ENCODE measurements around the gene UQCC3. TPM values are rescaled to one million over a fixed set of nuclear protein-coding genes. Genes with fewer than 3 reads are reported as not detected.

Gene UQCC3
- total and polyA plus RNA-seq, 10 of the 15 experiments (the other 5 are each of a cell fraction or from before 2014, with no cell fraction given), result 1.3 to 20.5 (median 8.2) TPM

- in situ Hi-C loops (cut with MboI) (no loop called here), intact Hi-C loops (cut with micrococcal nuclease; ENCODE audit: unreplicated experiment) (no loop called here)
- POLR2A ChIA-PET, result interaction anchor here (0.5 to 14.6 kb wide), 9 partner anchors 20 to 235 kb away, joined by 3 to 295 read pairs (median 4); partner anchors contain the start of genes C11orf98, CSKMT, LBHD1 and UQCC3
Measured at GRCh38 chr11:62649486-62649885, 22.0 kb upstream of the UQCC3 start.

More at GRCh38 chr11:62649486-62649885, 22.0 kb upstream of the UQCC3 start:
- no peak for ATAC-seq
- no peak overlapping the region for H2AFZ ChIP-seq (ENCODE audit: control insufficient read depth, low read depth, low read length)
- DNase-seq (ENCODE audit: low read depth, low spot score), result no peak
- H3K9ac ChIP-seq (ENCODE audit: control insufficient read depth, insufficient read depth, low read length), result no peak overlapping the region
- H3K27ac ChIP-seq (ENCODE audit: control insufficient read depth, insufficient read depth), result no peak overlapping the region
- H3K4me1 ChIP-seq (ENCODE audit: control insufficient read depth, insufficient read depth, low read length), result peaks cover 9% of the 10 kb centered on the region
- ChIA-PET CTCF (interaction anchor here (1.0 to 1.7 kb wide), 3 partner anchors 38 to 225 kb away, joined by 3 to 5 read pairs (median 4); no protein-coding TSS in a partner anchor), RAD21 (ENCODE audit: unreplicated experiment) (no interaction called here), SMC1A (ENCODE audit: uncharacterized antibody, unreplicated experiment) (interaction anchor here (1.0 to 1.4 kb wide), 2 partner anchors 50 to 58 kb away, joined by 4 to 6 read pairs; partner anchors contain the start of gene TUT1)
- peaks cover 43% of the 10 kb centered on the region for H3K79me2 ChIP-seq (ENCODE audit: control insufficient read depth, insufficient read depth, low read length)
- H4K20me1 ChIP-seq (ENCODE audit: control insufficient read depth, insufficient read depth), result no peaks in the 10 kb centered on the region; the same call in 1 of the 2 replicates
- WGBS (ENCODE audit: insufficient coverage, insufficient replicate concordance, low lambda C conversion rate, missing lambda C conversion rate), result 81% methylated on average over 11 of the region's 11 CpGs
- H3K9me3 ChIP-seq (replicated peaks; ENCODE audit: control insufficient read depth, insufficient read depth, low read length), result no peaks in the 10 kb centered on the region
- peaks cover 5 to 13% of the 10 kb centered on the region in 2 experiments; a peak in 3 of 4 replicates for H3K36me3 ChIP-seq (ENCODE audit: control insufficient read depth in 2 of 2, insufficient read depth in 2 of 2, low read length in 1 of 2)
- no TSS peak for BruUV-seq (replicated peaks)
- no peak overlapping the region for H3K4me2 ChIP-seq (ENCODE audit: control insufficient read depth, insufficient read depth)
- H3K27me3 ChIP-seq (replicated peaks in 1 of 2; ENCODE audit: control insufficient read depth in 2 of 2, insufficient read depth in 2 of 2, low read length in 1 of 2), result no peaks in the 10 kb centered on the region
- no peak for FAIRE-seq
- H3K4me3 ChIP-seq, result no peak overlapping the region
- no peak for TF ChIP-seq HDGF (IDR thresholded peaks at IDR 0.05)
- no peak for TF ChIP-seq NFYA (IDR thresholded peaks at IDR 0.05; ENCODE audit: borderline replicate concordance, low read depth, low read length)
- TF ChIP-seq STAT1 (conservative IDR thresholded peaks at IDR 0.05), result no peak
- TF ChIP-seq BCL3 (IDR thresholded peaks at IDR 0.05; ENCODE audit: borderline replicate concordance, insufficient read depth, low read depth, low read length, poor library complexity, severe bottlenecking), result no peak
- TF ChIP-seq, protein P1, sequence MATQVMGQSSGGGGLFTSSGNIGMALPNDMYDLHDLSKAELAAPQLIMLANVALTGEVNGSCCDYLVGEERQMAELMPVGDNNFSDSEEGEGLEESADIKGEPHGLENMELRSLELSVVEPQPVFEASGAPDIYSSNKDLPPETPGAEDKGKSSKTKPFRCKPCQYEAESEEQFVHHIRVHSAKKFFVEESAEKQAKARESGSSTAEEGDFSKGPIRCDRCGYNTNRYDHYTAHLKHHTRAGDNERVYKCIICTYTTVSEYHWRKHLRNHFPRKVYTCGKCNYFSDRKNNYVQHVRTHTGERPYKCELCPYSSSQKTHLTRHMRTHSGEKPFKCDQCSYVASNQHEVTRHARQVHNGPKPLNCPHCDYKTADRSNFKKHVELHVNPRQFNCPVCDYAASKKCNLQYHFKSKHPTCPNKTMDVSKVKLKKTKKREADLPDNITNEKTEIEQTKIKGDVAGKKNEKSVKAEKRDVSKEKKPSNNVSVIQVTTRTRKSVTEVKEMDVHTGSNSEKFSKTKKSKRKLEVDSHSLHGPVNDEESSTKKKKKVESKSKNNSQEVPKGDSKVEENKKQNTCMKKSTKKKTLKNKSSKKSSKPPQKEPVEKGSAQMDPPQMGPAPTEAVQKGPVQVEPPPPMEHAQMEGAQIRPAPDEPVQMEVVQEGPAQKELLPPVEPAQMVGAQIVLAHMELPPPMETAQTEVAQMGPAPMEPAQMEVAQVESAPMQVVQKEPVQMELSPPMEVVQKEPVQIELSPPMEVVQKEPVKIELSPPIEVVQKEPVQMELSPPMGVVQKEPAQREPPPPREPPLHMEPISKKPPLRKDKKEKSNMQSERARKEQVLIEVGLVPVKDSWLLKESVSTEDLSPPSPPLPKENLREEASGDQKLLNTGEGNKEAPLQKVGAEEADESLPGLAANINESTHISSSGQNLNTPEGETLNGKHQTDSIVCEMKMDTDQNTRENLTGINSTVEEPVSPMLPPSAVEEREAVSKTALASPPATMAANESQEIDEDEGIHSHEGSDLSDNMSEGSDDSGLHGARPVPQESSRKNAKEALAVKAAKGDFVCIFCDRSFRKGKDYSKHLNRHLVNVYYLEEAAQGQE (IDR thresholded peaks at IDR 0.05; ENCODE audit: low read depth, low read length), result no peak
- TF ChIP-seq, protein P2, sequence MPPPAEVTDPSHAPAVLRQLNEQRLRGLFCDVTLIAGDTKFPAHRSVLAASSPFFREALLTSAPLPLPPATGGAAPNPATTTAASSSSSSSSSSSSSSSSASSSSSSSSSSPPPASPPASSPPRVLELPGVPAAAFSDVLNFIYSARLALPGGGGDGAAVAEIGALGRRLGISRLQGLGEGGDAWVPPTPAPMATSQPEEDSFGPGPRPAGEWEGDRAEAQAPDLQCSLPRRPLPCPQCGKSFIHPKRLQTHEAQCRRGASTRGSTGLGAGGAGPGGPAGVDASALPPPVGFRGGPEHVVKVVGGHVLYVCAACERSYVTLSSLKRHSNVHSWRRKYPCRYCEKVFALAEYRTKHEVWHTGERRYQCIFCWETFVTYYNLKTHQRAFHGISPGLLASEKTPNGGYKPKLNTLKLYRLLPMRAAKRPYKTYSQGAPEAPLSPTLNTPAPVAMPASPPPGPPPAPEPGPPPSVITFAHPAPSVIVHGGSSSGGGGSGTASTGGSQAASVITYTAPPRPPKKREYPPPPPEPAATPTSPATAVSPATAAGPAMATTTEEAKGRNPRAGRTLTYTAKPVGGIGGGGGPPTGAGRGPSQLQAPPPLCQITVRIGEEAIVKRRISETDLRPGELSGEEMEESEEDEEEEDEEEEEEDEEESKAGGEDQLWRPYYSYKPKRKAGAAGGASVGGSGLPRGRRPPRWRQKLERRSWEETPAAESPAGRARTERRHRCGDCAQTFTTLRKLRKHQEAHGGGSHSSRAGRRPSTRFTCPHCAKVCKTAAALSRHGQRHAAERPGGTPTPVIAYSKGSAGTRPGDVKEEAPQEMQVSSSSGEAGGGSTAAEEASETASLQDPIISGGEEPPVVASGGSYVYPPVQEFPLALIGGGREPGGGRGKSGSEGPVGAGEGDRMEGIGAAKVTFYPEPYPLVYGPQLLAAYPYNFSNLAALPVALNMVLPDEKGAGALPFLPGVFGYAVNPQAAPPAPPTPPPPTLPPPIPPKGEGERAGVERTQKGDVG (CRISPR knock-in tag; IDR thresholded peaks at IDR 0.05), result no peak
- no peak for TF ChIP-seq IRF5 (IDR thresholded peaks at IDR 0.05; ENCODE audit: borderline replicate concordance)
- no peak for TF ChIP-seq CBX5 (IDR thresholded peaks at IDR 0.05; ENCODE audit: low read depth)
- TF ChIP-seq EED (IDR thresholded peaks at IDR 0.05; ENCODE audit: low read depth), result no peak
- TF ChIP-seq RFX5 (IDR thresholded peaks at IDR 0.05; ENCODE audit: low read depth, low read length), result no peak
- TF ChIP-seq POLR2A (IDR thresholded peaks at IDR 0.05; ENCODE audit: low read depth, low read length), result no peak
- no peak for TF ChIP-seq BRCA1 (IDR thresholded peaks at IDR 0.05; ENCODE audit: low read depth, low read length)
- no peak for TF ChIP-seq EZH2 (IDR thresholded peaks at IDR 0.05; ENCODE audit: borderline replicate concordance, control insufficient read depth, low read depth, low read length)
- no peak for TF ChIP-seq TCF12 (IDR thresholded peaks at IDR 0.05; ENCODE audit: low read depth, low read length)
- TF ChIP-seq CREB1 (IDR thresholded peaks at IDR 0.05; ENCODE audit: low read depth), result no peak
